Stimulated activated naive CD8-positive, alpha-beta T cell treated with anti-CD3 and anti-CD28 coated beads, Interleukin-15, Interleukin-2, amounts not matched to agents 100 ng/mL and 50 ng/mL, for 24 hours (primary cell): ENCODE data around the gene PARP14.
"Not testable (repeated sequence)": the region's sequence is repeated elsewhere in the genome, so short reads cannot be mapped to it uniquely, and the experiment has no call there.

Experiments
- H3K27ac Mint-ChIP-seq: one replicate; pipeline ENCODE4 v1.8.0; 2021; ENCODE audit warnings: mild to moderate bottlenecking, mixed read lengths
- H3K27me3 Mint-ChIP-seq: one replicate; pipeline ENCODE4 v1.8.0; 2021; ENCODE audit warnings: mixed read lengths
- H3K36me3 Mint-ChIP-seq: one replicate; pipeline ENCODE4 v1.8.0; 2021; ENCODE audit warnings: low read depth, mixed read lengths
- H3K4me1 Mint-ChIP-seq: one replicate; pipeline ENCODE4 v1.8.0; 2021; ENCODE audit warnings: low read depth, mixed read lengths
- H3K4me3 Mint-ChIP-seq: one replicate; pipeline ENCODE4 v1.8.0; 2021; ENCODE audit warnings: mild to moderate bottlenecking, mixed read lengths
- H3K9me3 Mint-ChIP-seq: one replicate; pipeline ENCODE4 v1.8.0; 2021; ENCODE audit warnings: mixed read lengths

PARP14 gene

GRCh38 chr3:122668930-122669730 is 11.5 kb upstream of the PARP14 start:
- peaks cover 3% of the 10 kb centered on the region for H3K9me3 Mint-ChIP-seq
- no peaks in the 10 kb centered on the region for H3K36me3 Mint-ChIP-seq
- no peak overlapping the region for H3K4me3 Mint-ChIP-seq
- no peaks in the 10 kb centered on the region for H3K27me3 Mint-ChIP-seq
- H3K27ac Mint-ChIP-seq: peak overlapping the region; percentile 10
- peaks cover 14% of the 10 kb centered on the region for H3K4me1 Mint-ChIP-seq

GRCh38 chr3:122671553-122671952 is 9.1 kb upstream of the PARP14 start:
- Mint-ChIP-seq H3K36me3 (no peaks in the 10 kb centered on the region), H3K4me1 (peaks cover 14% of the 10 kb centered on the region), H3K27me3 (no peaks in the 10 kb centered on the region), H3K9me3 (peaks cover 3% of the 10 kb centered on the region), H3K4me3 (no peak overlapping the region), H3K27ac (no peak overlapping the region)

- peaks cover 3% of the 10 kb centered on the region for H3K9me3 Mint-ChIP-seq
- H3K36me3 Mint-ChIP-seq: no peaks in the 10 kb centered on the region
- H3K27ac Mint-ChIP-seq: no peak overlapping the region
- no peak overlapping the region for H3K4me3 Mint-ChIP-seq
- no peaks in the 10 kb centered on the region for H3K27me3 Mint-ChIP-seq
- peaks cover 22% of the 10 kb centered on the region for H3K4me1 Mint-ChIP-seq
Observed at GRCh38 chr3:122674339-122674738, 6.3 kb upstream of the PARP14 start.

GRCh38 chr3:122676759-122677158 is 3.9 kb upstream of the PARP14 start:
- H3K36me3 Mint-ChIP-seq: peaks cover 5% of the 10 kb centered on the region
- H3K27ac Mint-ChIP-seq: no peak overlapping the region
- no peaks in the 10 kb centered on the region for H3K9me3 Mint-ChIP-seq
- no peak overlapping the region for H3K4me3 Mint-ChIP-seq
- no peaks in the 10 kb centered on the region for H3K27me3 Mint-ChIP-seq
- peaks cover 32% of the 10 kb centered on the region for H3K4me1 Mint-ChIP-seq

GRCh38 chr3:122677216-122677615 is 3.4 kb upstream of the PARP14 start:
- Mint-ChIP-seq H3K4me1 (peaks cover 36% of the 10 kb centered on the region), H3K4me3 (no peak overlapping the region), H3K36me3 (peaks cover 5% of the 10 kb centered on the region), H3K9me3 (no peaks in the 10 kb centered on the region), H3K27ac (no peak overlapping the region), H3K27me3 (no peaks in the 10 kb centered on the region)

- Mint-ChIP-seq H3K36me3 (peaks cover 12% of the 10 kb centered on the region), H3K4me3 (peak overlapping the region; percentile 9), H3K9me3 (no peaks in the 10 kb centered on the region), H3K27me3 (no peaks in the 10 kb centered on the region), H3K27ac (peak overlapping the region; percentile 94), H3K4me1 (peaks cover 49% of the 10 kb centered on the region)
Observed at GRCh38 chr3:122678506-122678905, 2.1 kb upstream of the PARP14 start.

- Mint-ChIP-seq H3K4me1 (peaks cover 57% of the 10 kb centered on the region), H3K4me3 (peak overlapping the region; percentile 97), H3K36me3 (peaks cover 15% of the 10 kb centered on the region), H3K27ac (peak overlapping the region; percentile 94), H3K9me3 (no peaks in the 10 kb centered on the region), H3K27me3 (no peaks in the 10 kb centered on the region)
Observed at GRCh38 chr3:122679085-122679881, 1.4 kb upstream of the PARP14 start.

GRCh38 chr3:122679882-122680474 is 661 bp upstream of the PARP14 start:
- Mint-ChIP-seq H3K36me3 (peaks cover 22% of the 10 kb centered on the region), H3K27me3 (no peaks in the 10 kb centered on the region), H3K4me3 (peak overlapping the region; percentile 97), H3K9me3 (no peaks in the 10 kb centered on the region), H3K4me1 (peaks cover 59% of the 10 kb centered on the region), H3K27ac (peak overlapping the region; percentile 94)

GRCh38 chr3:122681284-122681973 is 790 bp downstream of the PARP14 start:
- Mint-ChIP-seq H3K36me3 (peaks cover 26% of the 10 kb centered on the region), H3K27me3 (no peaks in the 10 kb centered on the region), H3K9me3 (no peaks in the 10 kb centered on the region), H3K4me3 (peak overlapping the region; percentile 97), H3K4me1 (peaks cover 63% of the 10 kb centered on the region), H3K27ac (peak overlapping the region; percentile 98)

GRCh38 chr3:122681974-122682409 is 1.4 kb downstream of the PARP14 start:
- Mint-ChIP-seq H3K4me3 (peak overlapping the region; percentile 97), H3K36me3 (peaks cover 26% of the 10 kb centered on the region), H3K9me3 (no peaks in the 10 kb centered on the region), H3K27ac (peak overlapping the region; percentile 98), H3K27me3 (no peaks in the 10 kb centered on the region), H3K4me1 (peaks cover 68% of the 10 kb centered on the region)

- H3K36me3 Mint-ChIP-seq: peaks cover 26% of the 10 kb centered on the region
- H3K4me1 Mint-ChIP-seq: peaks cover 70% of the 10 kb centered on the region
- not testable (repeated sequence) for H3K27me3 Mint-ChIP-seq
Observed at GRCh38 chr3:122682778-122683411, 2.3 kb downstream of the PARP14 start.

GRCh38 chr3:122687298-122687697 is 6.7 kb downstream of the PARP14 start:
- peaks cover 31% of the 10 kb centered on the region for H3K36me3 Mint-ChIP-seq
- H3K4me1 Mint-ChIP-seq: peaks cover 45% of the 10 kb centered on the region
- H3K27me3 Mint-ChIP-seq: no peaks in the 10 kb centered on the region
- no peak overlapping the region for H3K4me3 Mint-ChIP-seq
- no peak overlapping the region for H3K27ac Mint-ChIP-seq
- H3K9me3 Mint-ChIP-seq: no peaks in the 10 kb centered on the region

More at GRCh38 chr3:122682778-122683411, 2.3 kb downstream of the PARP14 start:
- not testable (repeated sequence) for H3K9me3 Mint-ChIP-seq
- peak overlapping the region; percentile 97 for H3K4me3 Mint-ChIP-seq
- H3K27ac Mint-ChIP-seq: peak overlapping the region; percentile 98

GRCh38 chr3:122688996-122689395 is 8.4 kb downstream of the PARP14 start:
- Mint-ChIP-seq H3K36me3 (peaks cover 40% of the 10 kb centered on the region), H3K27me3 (no peaks in the 10 kb centered on the region), H3K9me3 (no peaks in the 10 kb centered on the region), H3K27ac (no peak overlapping the region), H3K4me3 (no peak overlapping the region), H3K4me1 (peaks cover 28% of the 10 kb centered on the region)

GRCh38 chr3:122689587-122689986 is 8.9 kb downstream of the PARP14 start:
- Mint-ChIP-seq H3K4me3 (no peak overlapping the region), H3K4me1 (peaks cover 25% of the 10 kb centered on the region), H3K9me3 (no peaks in the 10 kb centered on the region), H3K27me3 (no peaks in the 10 kb centered on the region), H3K36me3 (peaks cover 37% of the 10 kb centered on the region), H3K27ac (peak overlapping the region; percentile 32)
